AG10803 (cell line): Measurements from ENCODE around the gene TBRG4.

Experiments
- DNase-seq: peaks from one replicate; pipeline ENCODE4 v3.0.0; 2010; ENCODE audit warnings: low read depth
- H3K4me3 ChIP-seq: 2 replicates; pipeline ENCODE4 v1.5.1; 2011; ENCODE audit warnings: mild to moderate bottlenecking, low read length, control low read depth
- CTCF ChIP-seq: conservative IDR thresholded peaks from 2 replicates; pipeline ENCODE4 v1.5.1; 2011; ENCODE audit warnings: mild to moderate bottlenecking, low read length, control low read depth, inconsistent platforms

Gene TBRG4

DNA sequence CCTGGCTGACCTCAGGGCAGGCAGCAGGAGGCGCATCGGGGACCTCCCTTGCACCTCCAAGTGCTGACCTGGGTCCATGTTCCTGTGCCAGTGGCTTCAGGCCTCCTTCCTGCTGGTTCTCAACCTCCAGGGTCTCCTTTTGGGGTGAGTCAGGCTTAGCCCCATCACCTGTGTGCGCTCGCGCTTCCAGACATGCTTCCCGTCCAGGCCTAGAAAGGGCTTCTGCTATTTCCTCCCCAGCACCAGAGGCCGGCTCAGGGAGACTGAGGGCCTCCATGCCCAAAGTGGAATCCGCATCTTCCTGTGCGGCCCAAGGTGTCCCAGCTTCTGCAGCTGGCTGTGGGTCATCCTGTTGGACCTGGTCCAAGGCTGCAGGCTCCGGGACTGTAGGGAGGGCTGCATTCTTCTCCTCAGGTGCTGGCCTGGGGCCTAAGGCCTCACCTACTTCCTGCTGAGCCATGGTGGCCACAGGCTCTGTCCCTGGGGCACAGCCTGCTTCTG lies 28.6 kb downstream of the TBRG4 start:
- no peak overlapping the region for H3K4me3 ChIP-seq
- DNase-seq = no peak
- no peak for TF ChIP-seq CTCF

- TF ChIP-seq CTCF = no peak
- H3K4me3 ChIP-seq = no peak overlapping the region
- DNase-seq = no peak
Observed at GRCh38 chr7:45082031-45082830, 29.3 kb downstream of the TBRG4 start.

DNA sequence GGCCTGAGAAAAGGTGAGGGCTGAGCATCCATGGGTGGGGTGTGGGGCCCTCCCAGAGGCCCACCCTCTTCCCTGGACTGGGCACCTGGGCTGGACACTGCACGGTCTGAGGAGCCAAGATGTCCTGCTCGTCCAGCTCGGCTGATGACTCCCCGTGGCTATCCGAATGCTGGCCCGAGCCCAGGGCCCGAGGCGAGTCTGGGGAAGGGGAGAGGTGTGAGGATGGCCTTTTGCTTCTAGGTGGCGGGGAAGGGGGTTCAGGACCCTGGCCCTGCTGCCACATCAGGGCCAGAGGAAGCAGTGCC lies 29.9 kb downstream of the TBRG4 start:
- H3K4me3 ChIP-seq = no peak overlapping the region
- no peak for DNase-seq
- TF ChIP-seq CTCF = no peak

- DNase-seq = no peak
- H3K4me3 ChIP-seq = no peak overlapping the region
- TF ChIP-seq CTCF = no peak
Observed at GRCh38 chr7:45080958-45081669, 30.4 kb downstream of the TBRG4 start.

DNA sequence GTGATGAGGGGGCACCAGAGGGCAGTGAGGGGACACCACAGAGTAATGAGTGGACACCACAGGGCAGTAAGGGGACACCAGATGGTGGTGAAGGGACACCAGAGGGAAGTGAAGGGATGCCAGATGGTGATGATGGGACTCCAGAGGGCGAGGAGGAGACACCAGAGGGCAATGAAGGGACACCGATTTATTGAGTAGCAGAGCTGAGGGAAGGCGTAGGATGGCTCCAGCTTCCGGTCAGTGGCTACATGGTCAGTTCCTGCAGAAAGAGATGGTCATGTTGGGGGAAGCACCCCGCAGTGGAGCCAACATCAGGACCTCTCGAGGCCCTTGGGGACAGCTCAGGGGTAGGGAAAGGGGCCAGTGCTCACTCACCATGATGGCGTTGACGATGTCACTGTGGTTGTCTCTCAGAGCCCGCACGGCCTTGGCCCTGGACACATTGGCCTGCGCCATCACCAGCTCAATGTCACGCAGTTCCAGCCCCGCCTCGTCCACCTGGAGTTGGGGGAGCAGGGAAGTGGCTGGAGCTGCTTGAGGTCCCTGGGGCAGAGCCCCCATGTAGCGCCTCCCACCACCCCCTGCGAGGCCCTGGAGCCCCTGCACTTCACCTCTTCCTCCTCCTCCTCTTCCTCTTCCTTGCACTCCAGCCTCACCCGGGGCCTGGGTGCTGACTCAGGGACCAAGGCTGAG lies 31.1 kb downstream of the TBRG4 start:
- TF ChIP-seq CTCF = no peak
- no peak overlapping the region for H3K4me3 ChIP-seq
- no peak for DNase-seq

- H3K4me3 ChIP-seq = no peak overlapping the region
- no peak; the same call in 1 of the 2 replicates for TF ChIP-seq CTCF
- no peak for DNase-seq
Observed at GRCh38 chr7:45078125-45078681, 33.3 kb downstream of the TBRG4 start.
